Measurements from ENCODE around the gene KLHL1.

GRCh38 chr13:69904784-69905183 is 203.5 kb downstream of the KLHL1 start:
- TF ChIP-seq ELK1 (IDR thresholded peaks at IDR 0.05; ENCODE audit: borderline replicate concordance, low read depth, low read length) (no peak), POLR2A (IDR thresholded peaks at IDR 0.05; ENCODE audit: low read depth, low read length) (no peak), RFX5 (IDR thresholded peaks at IDR 0.05; ENCODE audit: low read depth, low read length) (no peak), RCOR1 (IDR thresholded peaks at IDR 0.05; ENCODE audit: insufficient replicate concordance, low read length) (no peak), CTCF (conservative IDR thresholded peaks at IDR 0.05; ENCODE audit: low read depth, low read length) (no peak), MAFK (IDR thresholded peaks at IDR 0.05; ENCODE audit: low read depth, low read length) (no peak)
